ENCODE results near the gene KCNQ2.

Gene KCNQ2

DNA sequence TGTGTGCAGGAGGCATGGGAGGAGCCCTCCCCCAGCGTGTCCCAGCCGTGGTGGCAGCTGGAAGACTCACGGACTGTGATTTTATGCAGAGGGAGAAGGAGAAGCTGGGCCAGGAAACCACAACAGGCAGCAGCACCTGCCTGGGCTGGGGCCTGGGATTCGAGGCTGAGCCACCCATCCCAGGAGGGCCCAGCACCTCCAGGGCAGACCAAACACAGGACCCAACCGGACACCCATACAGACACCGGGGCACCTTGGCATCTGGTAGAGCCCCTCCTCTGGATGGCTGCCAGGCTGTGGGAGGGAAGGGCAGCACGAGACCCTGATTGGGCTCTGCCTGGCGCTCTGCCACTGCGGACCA is 69.6 kb downstream of the KCNQ2 start:
- no peaks in the 10 kb centered on the region for H4K20me1 ChIP-seq (ENCODE audit: insufficient read depth, low read length)
- H3K4me2 ChIP-seq (ENCODE audit: low read length) = no peak overlapping the region
- no peak overlapping the region for H3K4me3 ChIP-seq (ENCODE audit: low read depth, low read length, poor library complexity, severe bottlenecking)
- H2AFZ ChIP-seq (ENCODE audit: low read length) = no peak overlapping the region
- no peaks in the 10 kb centered on the region for H3K36me3 ChIP-seq (ENCODE audit: insufficient read depth, low read length)
- H3K9me3 ChIP-seq (ENCODE audit: low read length) = no peaks in the 10 kb centered on the region
- H3K79me2 ChIP-seq (ENCODE audit: insufficient read depth, low read length) = no peaks in the 10 kb centered on the region
- H3K9ac ChIP-seq (ENCODE audit: low read length) = no peak overlapping the region
- H3K27ac ChIP-seq (ENCODE audit: low read depth, low read length, poor library complexity, severe bottlenecking) = no peak overlapping the region
- no peak for TF ChIP-seq EZH2 (IDR thresholded peaks at IDR 0.05; ENCODE audit: borderline replicate concordance, low read length)
- TF ChIP-seq, protein P1, sequence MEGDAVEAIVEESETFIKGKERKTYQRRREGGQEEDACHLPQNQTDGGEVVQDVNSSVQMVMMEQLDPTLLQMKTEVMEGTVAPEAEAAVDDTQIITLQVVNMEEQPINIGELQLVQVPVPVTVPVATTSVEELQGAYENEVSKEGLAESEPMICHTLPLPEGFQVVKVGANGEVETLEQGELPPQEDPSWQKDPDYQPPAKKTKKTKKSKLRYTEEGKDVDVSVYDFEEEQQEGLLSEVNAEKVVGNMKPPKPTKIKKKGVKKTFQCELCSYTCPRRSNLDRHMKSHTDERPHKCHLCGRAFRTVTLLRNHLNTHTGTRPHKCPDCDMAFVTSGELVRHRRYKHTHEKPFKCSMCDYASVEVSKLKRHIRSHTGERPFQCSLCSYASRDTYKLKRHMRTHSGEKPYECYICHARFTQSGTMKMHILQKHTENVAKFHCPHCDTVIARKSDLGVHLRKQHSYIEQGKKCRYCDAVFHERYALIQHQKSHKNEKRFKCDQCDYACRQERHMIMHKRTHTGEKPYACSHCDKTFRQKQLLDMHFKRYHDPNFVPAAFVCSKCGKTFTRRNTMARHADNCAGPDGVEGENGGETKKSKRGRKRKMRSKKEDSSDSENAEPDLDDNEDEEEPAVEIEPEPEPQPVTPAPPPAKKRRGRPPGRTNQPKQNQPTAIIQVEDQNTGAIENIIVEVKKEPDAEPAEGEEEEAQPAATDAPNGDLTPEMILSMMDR (IDR thresholded peaks at IDR 0.05; ENCODE audit: low read length) = no peak
- no peaks in the 10 kb centered on the region for H3K9me2 ChIP-seq (ENCODE audit: low read depth, low read length)
- H3F3A ChIP-seq (ENCODE audit: insufficient read depth, low read length) = no peaks in the 10 kb centered on the region
- no peaks in the 10 kb centered on the region for H3K27me3 ChIP-seq (ENCODE audit: insufficient read depth, low read length)
- no peaks in the 10 kb centered on the region for H3K4me1 ChIP-seq (ENCODE audit: insufficient read depth, low read length, severe bottlenecking)

DNA sequence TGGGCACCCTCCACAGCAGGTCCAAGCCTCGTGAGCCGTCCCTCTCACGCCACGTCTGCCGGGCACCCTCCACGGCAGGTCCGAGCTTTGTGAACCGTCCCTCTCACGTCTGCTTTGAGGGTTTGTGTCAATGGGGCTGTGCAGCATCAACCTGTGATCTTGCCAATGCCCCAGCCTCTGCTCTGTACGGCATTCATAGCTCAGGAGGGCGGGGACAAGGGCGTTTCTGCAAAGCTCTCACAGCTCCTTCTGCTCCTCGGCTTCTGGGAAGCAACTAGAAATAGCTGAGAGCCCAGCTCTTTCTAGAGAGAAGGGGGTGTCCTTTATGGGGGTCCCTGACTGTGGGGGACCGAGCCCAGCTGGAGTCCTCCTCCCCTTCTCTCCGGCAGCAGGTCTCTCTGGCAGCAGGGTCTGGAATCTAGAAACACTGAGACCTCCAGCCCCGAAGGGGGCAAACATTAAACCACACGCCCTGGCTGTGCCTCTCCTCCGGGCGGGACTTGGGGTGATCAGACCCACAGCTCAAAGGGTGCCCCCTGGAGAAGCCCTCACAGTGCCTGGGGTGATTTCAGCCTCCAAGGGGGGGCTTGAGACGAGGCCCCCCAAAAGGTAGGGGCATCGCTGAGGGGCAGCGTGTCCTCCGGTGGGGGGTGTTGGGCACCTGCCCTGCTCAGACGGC is 70.1 kb downstream of the KCNQ2 start:
- Histone ChIP-seq H4K20me1 (ENCODE audit: insufficient read depth, low read length) (no peaks in the 10 kb centered on the region), H3F3A (ENCODE audit: insufficient read depth, low read length) (no peaks in the 10 kb centered on the region), H3K4me3 (ENCODE audit: low read depth, low read length, poor library complexity, severe bottlenecking) (no peak overlapping the region), H3K4me1 (ENCODE audit: insufficient read depth, low read length, severe bottlenecking) (no peaks in the 10 kb centered on the region), H3K9ac (ENCODE audit: low read length) (no peak overlapping the region), H3K27me3 (ENCODE audit: insufficient read depth, low read length) (no peaks in the 10 kb centered on the region), H3K79me2 (ENCODE audit: insufficient read depth, low read length) (no peaks in the 10 kb centered on the region), H3K36me3 (ENCODE audit: insufficient read depth, low read length) (no peaks in the 10 kb centered on the region), H3K4me2 (ENCODE audit: low read length) (no peak overlapping the region), H3K27ac (ENCODE audit: low read depth, low read length, poor library complexity, severe bottlenecking) (no peak overlapping the region), H2AFZ (ENCODE audit: low read length) (no peak overlapping the region), H3K9me3 (ENCODE audit: low read length) (no peaks in the 10 kb centered on the region), H3K9me2 (ENCODE audit: low read depth, low read length) (no peaks in the 10 kb centered on the region)
- no peak for TF ChIP-seq EZH2 (IDR thresholded peaks at IDR 0.05; ENCODE audit: borderline replicate concordance, low read length)
- TF ChIP-seq, protein P1 (IDR thresholded peaks at IDR 0.05; ENCODE audit: low read length) = no peak

DNA sequence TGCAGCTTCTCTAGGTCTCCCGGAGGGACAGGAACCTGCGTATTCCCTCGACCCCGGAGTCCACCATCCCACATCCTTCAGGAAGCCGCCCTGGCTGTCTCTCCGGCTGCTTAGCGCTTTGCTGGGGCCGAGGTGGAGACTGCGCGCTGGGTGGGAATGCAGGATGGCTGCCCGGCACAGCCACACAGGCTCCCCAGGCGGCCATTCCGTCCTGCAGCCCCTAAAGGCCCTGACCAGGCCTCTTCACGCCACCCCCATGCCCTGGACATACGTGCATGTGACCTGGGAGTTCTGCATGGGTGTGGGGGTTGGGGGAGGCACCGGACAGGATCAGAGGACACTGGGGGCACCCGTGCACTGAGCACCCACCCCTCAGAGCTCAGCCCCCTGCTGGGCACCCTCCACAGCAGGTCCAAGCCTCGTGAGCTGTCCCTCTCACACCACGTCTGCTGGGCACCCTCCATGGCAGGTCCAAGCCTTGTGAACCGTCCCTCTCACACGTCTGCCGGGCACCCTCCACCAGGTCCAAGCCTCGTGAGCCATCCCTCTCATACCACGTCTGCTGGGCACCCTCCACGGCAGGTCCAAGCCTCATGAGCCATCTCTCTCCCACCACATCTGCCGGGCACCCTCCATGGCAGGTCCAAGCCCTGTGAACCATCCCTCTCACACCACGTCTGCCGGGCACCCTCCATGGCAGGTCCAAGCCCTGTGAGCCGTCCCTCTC is 70.9 kb downstream of the KCNQ2 start:
- no peak overlapping the region for H2AFZ ChIP-seq (ENCODE audit: low read length)
- no peak overlapping the region for H3K27ac ChIP-seq (ENCODE audit: low read depth, low read length, poor library complexity, severe bottlenecking)
- no peaks in the 10 kb centered on the region for H3K4me1 ChIP-seq (ENCODE audit: insufficient read depth, low read length, severe bottlenecking)
- TF ChIP-seq, protein P1 (IDR thresholded peaks at IDR 0.05; ENCODE audit: low read length) = no peak
- no peak for TF ChIP-seq EZH2 (IDR thresholded peaks at IDR 0.05; ENCODE audit: borderline replicate concordance, low read length)
- no peaks in the 10 kb centered on the region for H3F3A ChIP-seq (ENCODE audit: insufficient read depth, low read length)
- H3K36me3 ChIP-seq (ENCODE audit: insufficient read depth, low read length) = no peaks in the 10 kb centered on the region
- H3K4me2 ChIP-seq (ENCODE audit: low read length) = no peak overlapping the region
- no peaks in the 10 kb centered on the region for H3K27me3 ChIP-seq (ENCODE audit: insufficient read depth, low read length)
- no peaks in the 10 kb centered on the region for H3K79me2 ChIP-seq (ENCODE audit: insufficient read depth, low read length)
- no peak overlapping the region for H3K9ac ChIP-seq (ENCODE audit: low read length)
- H4K20me1 ChIP-seq (ENCODE audit: insufficient read depth, low read length) = no peaks in the 10 kb centered on the region
- H3K4me3 ChIP-seq (ENCODE audit: low read depth, low read length, poor library complexity, severe bottlenecking) = no peak overlapping the region
- no peaks in the 10 kb centered on the region for H3K9me2 ChIP-seq (ENCODE audit: low read depth, low read length)
- no peaks in the 10 kb centered on the region for H3K9me3 ChIP-seq (ENCODE audit: low read length)
